Endothelial cell (in vitro differentiated cells): ENCODE measurements around the gene ZNF831. TPM values are rescaled to one million over a fixed set of nuclear protein-coding genes. Genes with fewer than 3 reads are reported as not detected.

Source experiments
- DNase-seq: peaks from one replicate; pipeline ENCODE4 v3.0.0; 2021; ENCODE audit warnings: low spot score
- H3K27ac Mint-ChIP-seq: one replicate; pipeline ENCODE4 v1.8.0; 2021; ENCODE audit warnings: mixed read lengths, inconsistent platforms; ENCODE audit not compliant: unreplicated experiment
- H3K27me3 Mint-ChIP-seq: one replicate; pipeline ENCODE4 v1.8.0; 2021; ENCODE audit warnings: mild to moderate bottlenecking, moderate library complexity, mixed read lengths, inconsistent platforms; ENCODE audit not compliant: unreplicated experiment
- H3K36me3 Mint-ChIP-seq: one replicate; pipeline ENCODE4 v1.8.0; 2021; ENCODE audit warnings: mild to moderate bottlenecking, low read depth, mixed read lengths, inconsistent platforms; ENCODE audit not compliant: unreplicated experiment
- H3K4me1 Mint-ChIP-seq: one replicate; pipeline ENCODE4 v1.8.0; 2021; ENCODE audit warnings: mild to moderate bottlenecking, mixed read lengths, inconsistent platforms; ENCODE audit not compliant: unreplicated experiment
- H3K4me3 Mint-ChIP-seq: one replicate; pipeline ENCODE4 v1.8.0; 2021; ENCODE audit warnings: mild to moderate bottlenecking, mixed read lengths, inconsistent platforms; ENCODE audit not compliant: unreplicated experiment
- H3K9me3 Mint-ChIP-seq: one replicate; pipeline ENCODE4 v1.8.0; 2021; ENCODE audit warnings: mixed read lengths, inconsistent platforms; ENCODE audit not compliant: unreplicated experiment
- CTCF ChIP-seq: fragments of 200-600 bp; sonication (generic); IDR thresholded peaks from one replicate; pipeline ENCODE4 v1.5.0; 2021; ENCODE audit warnings: antibody characterized with exemption; ENCODE audit not compliant: unreplicated experiment
- total RNA-seq: library from RNA; stranded (reverse); fragmentation: NEBNext Ultra II Directional; extraction: Animal tissue kit (Norgen Biotek cat#: 25700); gene quantifications from one replicate; pipeline ENCODE4 v1.2.1, GENCODE V29; 2021; ENCODE audit not compliant: unreplicated experiment

The ZNF831 gene
- total RNA-seq, 1 donor from 2014 or later: 0.56 TPM

- H3K4me3 Mint-ChIP-seq: no peak overlapping the region
- peaks cover 23% of the 10 kb centered on the region for H3K4me1 Mint-ChIP-seq
- H3K27ac Mint-ChIP-seq: no peak overlapping the region
- H3K27me3 Mint-ChIP-seq: peaks cover 7% of the 10 kb centered on the region
- H3K9me3 Mint-ChIP-seq: no peaks in the 10 kb centered on the region
- no peaks in the 10 kb centered on the region for H3K36me3 Mint-ChIP-seq
- no peak for DNase-seq
- TF ChIP-seq CTCF: no peak
Measured at GRCh38 chr20:59157064-59157463, 6.6 kb upstream of the ZNF831 start.

- H3K36me3 Mint-ChIP-seq: no peaks in the 10 kb centered on the region
- no peak overlapping the region for H3K4me3 Mint-ChIP-seq
- TF ChIP-seq CTCF: no peak
- no peak for DNase-seq
- peaks cover 23% of the 10 kb centered on the region for H3K4me1 Mint-ChIP-seq
- H3K9me3 Mint-ChIP-seq: no peaks in the 10 kb centered on the region
- H3K27me3 Mint-ChIP-seq: peaks cover 7% of the 10 kb centered on the region
- no peak overlapping the region for H3K27ac Mint-ChIP-seq
Measured at GRCh38 chr20:59157531-59157930, 6.1 kb upstream of the ZNF831 start.

GRCh38 chr20:59157961-59158541, 5.6 kb upstream of the ZNF831 start:
- Mint-ChIP-seq H3K4me1 (peaks cover 26% of the 10 kb centered on the region), H3K9me3 (no peaks in the 10 kb centered on the region), H3K27ac (no peak overlapping the region), H3K36me3 (no peaks in the 10 kb centered on the region), H3K27me3 (peaks cover 7% of the 10 kb centered on the region), H3K4me3 (no peak overlapping the region)
- TF ChIP-seq CTCF: no peak
- no peak for DNase-seq

GRCh38 chr20:59158673-59159072, 4.9 kb upstream of the ZNF831 start:
- no peak for TF ChIP-seq CTCF
- Mint-ChIP-seq H3K27me3 (peaks cover 7% of the 10 kb centered on the region), H3K36me3 (no peaks in the 10 kb centered on the region), H3K4me3 (no peak overlapping the region), H3K9me3 (no peaks in the 10 kb centered on the region), H3K4me1 (peaks cover 32% of the 10 kb centered on the region), H3K27ac (no peak overlapping the region)
- DNase-seq: no peak

- Mint-ChIP-seq H3K4me3 (peak overlapping the region; percentile 48), H3K4me1 (peaks cover 36% of the 10 kb centered on the region), H3K9me3 (no peaks in the 10 kb centered on the region), H3K27me3 (peaks cover 7% of the 10 kb centered on the region), H3K27ac (no peak overlapping the region), H3K36me3 (no peaks in the 10 kb centered on the region)
- DNase-seq: no peak
- TF ChIP-seq CTCF: no peak
Measured at GRCh38 chr20:59159091-59159490, 4.5 kb upstream of the ZNF831 start.
